HEK293 (cell line): ENCODE measurements around the gene SLC39A11.

ENCODE experiments used
- CTCF ChIA-PET: fragments of 350-600 bp; formaldehyde crosslinking; extraction: SDS; loops from one replicate; lab custom pipeline; 2021; ENCODE audit warnings: antibody characterized with exemption; lab: Yijun Ruan, JAX
- POLR2A ChIA-PET: fragments of 300-600 bp; formaldehyde crosslinking; extraction: SDS; loops from one replicate; lab custom pipeline; 2020; ENCODE audit warnings: antibody characterized with exemption, inconsistent platforms; lab: Yijun Ruan, JAX
- H3K27ac ChIP-seq: fragments of 200-500 bp; sonication (Bioruptor generic); 2 replicates; pipeline ENCODE4 v1.5.1; 2014; ENCODE audit warnings: low read depth, low read length, control low read depth, inconsistent platforms; ENCODE audit errors: extremely low read depth
- H3K36me3 ChIP-seq, 2 experiments: fragments of 200-500 bp in 1 of 2; sonication (Bioruptor generic) in 1 of 2; 1 replicate in 1 of 2; 2 replicates in 1 of 2; pipeline ENCODE4 v1.5.1; 2014 to 2017; ENCODE audit warnings: inconsistent platforms in 2 of 2, low read length in 2 of 2; ENCODE audit not compliant: control insufficient read depth in 2 of 2, insufficient read depth in 1 of 2
- H3K4me1 ChIP-seq: fragments of 200-500 bp; sonication (Bioruptor generic); 2 replicates; pipeline ENCODE4 v1.5.1; 2014; ENCODE audit warnings: mild to moderate bottlenecking, low read length, inconsistent platforms; ENCODE audit not compliant: control insufficient read depth, insufficient read depth
- H3K4me3 ChIP-seq: 2 replicates; pipeline ENCODE4 v1.5.1; 2011; ENCODE audit warnings: low read depth, mild to moderate bottlenecking, control low read depth, low read length, moderate library complexity
- H3K9me3 ChIP-seq: fragments of 200-500 bp; sonication (Bioruptor generic); 2 replicates; pipeline ENCODE4 v1.5.1; 2014; ENCODE audit warnings: low read depth, low read length, inconsistent platforms; ENCODE audit not compliant: control insufficient read depth, insufficient read depth
- ELK4 ChIP-seq: IDR thresholded peaks from 2 replicates; pipeline ENCODE4 v1.6.1; 2011; ENCODE audit warnings: mild to moderate bottlenecking, low read depth, low read length, borderline replicate concordance
- PRDM6 ChIP-seq: fragments of 450-650 bp; formaldehyde crosslinking; IDR thresholded peaks from 2 replicates; pipeline ENCODE4 v1.5.1; 2017; ENCODE audit warnings: missing biosample characterization, missing genetic modification characterization
- SETDB1 ChIP-seq: IDR thresholded peaks from one replicate; pipeline ENCODE4 v1.6.1; 2017; ENCODE audit warnings: mild to moderate bottlenecking, low read length, moderate library complexity, mixed read lengths; ENCODE audit not compliant: insufficient read length
- SP7 ChIP-seq: fragments of 450-650 bp; formaldehyde crosslinking; IDR thresholded peaks from 2 replicates; pipeline ENCODE4 v1.5.1; 2016; ENCODE audit warnings: missing biosample characterization, missing genetic modification characterization
- ZBTB49 ChIP-seq: fragments of 450-650 bp; formaldehyde crosslinking; IDR thresholded peaks from 2 replicates; pipeline ENCODE4 v1.5.1; 2016; ENCODE audit warnings: missing biosample characterization, missing genetic modification characterization, low read depth
- ZNF19 ChIP-seq: fragments of 450-650 bp; formaldehyde crosslinking; IDR thresholded peaks from 2 replicates; pipeline ENCODE4; 2016; ENCODE audit warnings: missing biosample characterization, missing genetic modification characterization, low read depth
- ZNF404 ChIP-seq: fragments of 450-650 bp; formaldehyde crosslinking; IDR thresholded peaks from 2 replicates; pipeline ENCODE4 v1.5.1; 2017; ENCODE audit warnings: missing biosample characterization, missing genetic modification characterization
- ZNF76 ChIP-seq: fragments of 450-650 bp; formaldehyde crosslinking; IDR thresholded peaks from 2 replicates; pipeline ENCODE4; 2016; ENCODE audit warnings: low read depth, missing biosample characterization, missing genetic modification characterization, borderline replicate concordance
- ZNF843 ChIP-seq: fragments of 450-650 bp; formaldehyde crosslinking; IDR thresholded peaks from 2 replicates; pipeline ENCODE4 v1.5.1; 2016; ENCODE audit warnings: missing biosample characterization, missing genetic modification characterization

SLC39A11 gene

GRCh38 chr17:72707881-72708280 lies 384.6 kb downstream of the SLC39A11 start:
- H3K36me3 ChIP-seq, result no peaks in the 10 kb centered on the region
- no peaks in the 10 kb centered on the region for H3K9me3 ChIP-seq
- H3K27ac ChIP-seq, result no peak overlapping the region
- ChIA-PET CTCF (no interaction called here), POLR2A (no interaction called here)
- H3K4me3 ChIP-seq, result no peak overlapping the region
- no peaks in the 10 kb centered on the region for H3K4me1 ChIP-seq
- no peak for TF ChIP-seq ZNF843
- TF ChIP-seq SETDB1, result peak; percentile 19
- TF ChIP-seq, all 188 proteins: peak for 1

- ChIA-PET POLR2A (no interaction called here), CTCF (interaction anchor here (0.7 to 2.2 kb wide), 3 partner anchors 9 to 146 kb away, joined by 3 to 9 read pairs (median 4); no protein-coding TSS in a partner anchor)
- no peak for TF ChIP-seq ZNF76
- Histone ChIP-seq H3K4me1 (no peaks in the 10 kb centered on the region), H3K36me3 (no peaks in the 10 kb centered on the region), H3K4me3 (no peak overlapping the region), H3K9me3 (no peaks in the 10 kb centered on the region), H3K27ac (no peak overlapping the region)
Measured at GRCh38 chr17:72706396-72706981, 386.0 kb downstream of the SLC39A11 start.

GRCh38 chr17:72705905-72706395 lies 386.5 kb downstream of the SLC39A11 start:
- no peak for TF ChIP-seq ZNF19 (tag by site-specific recombination)
- TF ChIP-seq PRDM6, result no peak
- TF ChIP-seq ELK4, result no peak
- TF ChIP-seq ZNF404, result no peak
- TF ChIP-seq, all 188 proteins: peak for 0
- Histone ChIP-seq H3K36me3 (no peaks in the 10 kb centered on the region), H3K27ac (no peak overlapping the region), H3K9me3 (no peaks in the 10 kb centered on the region), H3K4me1 (no peaks in the 10 kb centered on the region), H3K4me3 (no peak overlapping the region)
- ChIA-PET CTCF (interaction anchor here (1.0 to 2.2 kb wide), 2 partner anchors 9 to 146 kb away, joined by 4 to 9 read pairs; no protein-coding TSS in a partner anchor), POLR2A (no interaction called here)

- H3K4me3 ChIP-seq, result no peak overlapping the region
- POLR2A ChIA-PET, result no interaction called here
- peaks cover under 1% of the 10 kb centered on the region; the same call in 1 of the 2 replicates for H3K4me1 ChIP-seq
- 0 out of 2 replicates have a peak, but pooled peaks have one; percentile 16 for TF ChIP-seq SP7 (tag by site-specific recombination)
- TF ChIP-seq ZBTB49 (tag by site-specific recombination), result no peak
- CTCF ChIA-PET, result interaction anchor here (0.7 to 1.3 kb wide), 3 partner anchors 13 to 488 kb away, joined by 3 to 6 read pairs (median 5); no protein-coding TSS in a partner anchor
- no peaks in the 10 kb centered on the region for H3K36me3 ChIP-seq
- no peak overlapping the region for H3K27ac ChIP-seq
- no peaks in the 10 kb centered on the region for H3K9me3 ChIP-seq
Measured at GRCh38 chr17:72702998-72703397, 389.5 kb downstream of the SLC39A11 start.
